H54 (cell line): ENCODE data around the gene MTSS2.

Source experiments
- DNase-seq: peaks from one replicate; pipeline ENCODE4 v3.0.0; 2011; ENCODE audit warnings: low spot score, mixed read lengths; ENCODE audit not compliant: insufficient read length
- FAIRE-seq: peaks from 3 replicates; lab custom pipeline; 2011; peaks lifted over from hg19 to GRCh38; lab: Jason Lieb, UNC
- POLR2A ChIP-seq: IDR thresholded peaks from 2 replicates; pipeline ENCODE4 v1.6.1; 2011; ENCODE audit warnings: low read depth, mild to moderate bottlenecking, low read length

The MTSS2 gene

DNA sequence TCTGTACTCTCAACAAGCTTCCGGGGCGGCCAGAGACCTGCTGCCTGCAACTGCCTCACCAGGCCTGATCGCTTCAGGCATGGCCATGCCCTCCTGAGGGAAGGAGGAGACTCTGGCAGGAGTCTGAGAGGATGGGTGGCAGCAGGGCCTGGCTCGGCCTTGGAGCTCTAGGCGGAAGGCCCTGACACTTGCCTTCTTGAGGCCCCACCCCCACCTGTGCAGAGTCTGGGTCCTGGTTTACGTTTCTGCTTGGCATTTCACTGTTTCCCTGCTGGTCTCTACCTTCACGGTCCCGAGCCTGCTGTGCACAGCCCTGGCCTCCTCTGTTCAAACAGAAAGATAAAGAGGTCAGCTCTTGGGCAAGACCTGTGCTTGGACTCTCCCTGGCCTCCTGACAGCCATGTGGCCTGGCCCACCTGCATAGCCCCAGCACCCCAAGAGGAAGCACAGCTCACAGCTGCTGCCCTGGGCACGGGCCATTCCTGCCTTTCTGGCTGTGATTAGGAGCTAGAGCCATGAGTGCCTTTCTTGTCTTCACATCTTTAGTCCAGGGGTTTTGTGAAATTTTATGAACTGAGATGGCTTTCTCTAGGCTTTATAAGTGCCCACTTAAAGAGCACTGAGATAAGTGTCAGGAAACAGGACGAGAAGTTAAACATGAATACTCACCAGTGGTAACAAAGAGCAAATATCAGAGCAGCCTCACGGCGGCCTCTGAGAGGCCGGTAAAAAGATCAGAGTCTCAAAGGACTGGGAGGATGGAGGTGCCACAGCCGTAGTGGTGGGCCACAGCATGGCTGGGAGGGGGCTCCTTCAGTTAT lies 25.6 kb upstream of the MTSS2 start:
- no peak for DNase-seq
- no peak for FAIRE-seq
- no peak for TF ChIP-seq POLR2A

DNA sequence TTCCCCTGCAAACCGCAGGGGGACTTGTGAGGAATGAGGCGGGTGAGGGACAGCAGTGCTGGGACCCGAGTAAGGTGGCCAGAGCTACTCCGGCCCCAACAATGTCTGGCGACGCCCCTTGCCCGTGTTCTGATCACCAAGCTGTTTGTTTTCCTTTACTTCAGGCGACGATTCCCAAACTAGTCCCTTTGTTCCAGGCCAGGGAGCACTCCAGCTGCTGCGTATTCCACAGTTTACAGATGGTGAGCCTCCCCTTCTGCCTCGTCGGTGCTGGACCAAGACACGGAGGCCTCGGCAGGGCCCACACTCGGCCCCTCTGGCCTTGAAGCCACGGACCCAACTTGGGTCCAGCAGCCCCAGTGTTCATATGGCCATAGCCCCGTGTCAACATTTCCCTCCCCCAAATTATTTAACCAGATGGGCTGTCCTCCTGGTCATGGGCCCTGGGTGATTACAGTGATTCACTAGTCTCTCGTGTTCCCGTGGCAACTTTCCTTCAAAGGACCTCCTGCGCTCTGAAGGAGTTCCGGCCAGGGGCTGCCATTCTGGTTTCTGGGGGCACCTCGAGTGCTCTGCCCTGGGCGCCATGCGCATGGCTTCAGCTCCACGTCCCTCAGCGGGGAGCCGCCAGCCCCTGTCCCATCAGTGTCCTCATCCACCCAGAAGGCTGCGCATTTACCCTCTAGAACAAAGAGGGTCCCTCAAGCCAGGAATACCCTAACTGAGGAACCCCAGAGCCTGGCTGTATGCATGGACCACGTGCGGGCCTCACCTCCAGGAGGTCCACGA lies 24.8 kb upstream of the MTSS2 start:
- no peak for TF ChIP-seq POLR2A
- DNase-seq (no peak), FAIRE-seq (no peak)

- no peak for DNase-seq
- no peak for TF ChIP-seq POLR2A
- FAIRE-seq = no peak
These were observed 24.1 kb upstream of the MTSS2 start for GRCh38 chr16:70709942-70710341.

- DNase-seq (no peak), FAIRE-seq (no peak)
- no peak for TF ChIP-seq POLR2A
These were observed 23.6 kb upstream of the MTSS2 start for GRCh38 chr16:70709457-70709856.

GRCh38 chr16:70708366-70709246 lies 22.8 kb upstream of the MTSS2 start:
- TF ChIP-seq POLR2A = no peak
- DNase-seq (no peak), FAIRE-seq (no peak)

GRCh38 chr16:70706948-70707465 lies 21.2 kb upstream of the MTSS2 start:
- TF ChIP-seq POLR2A = no peak
- DNase-seq (peak; percentile 74), FAIRE-seq (peak; percentile 38)

DNA sequence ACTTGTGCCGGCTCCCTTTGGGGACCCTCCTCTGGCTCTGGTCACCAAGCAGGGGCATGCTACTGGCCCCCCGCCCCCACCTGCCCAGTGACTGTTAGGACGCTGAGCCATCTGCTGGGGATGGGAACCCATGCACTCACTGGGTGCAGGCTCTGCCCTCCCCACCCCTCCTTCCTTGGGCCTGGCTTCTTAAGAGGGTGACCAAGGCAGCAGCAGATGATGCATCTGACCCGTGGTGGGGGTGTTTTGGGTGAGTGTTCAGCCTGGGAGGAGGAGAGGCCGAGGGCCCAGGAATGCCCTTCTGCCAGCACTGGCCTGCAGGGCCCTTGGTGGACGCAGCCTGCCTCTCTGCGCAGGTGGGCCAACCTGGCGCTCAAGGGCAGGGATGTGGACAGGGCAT lies 19.2 kb upstream of the MTSS2 start:
- FAIRE-seq (no peak), DNase-seq (peak; percentile 59)
- TF ChIP-seq POLR2A = no peak

DNA sequence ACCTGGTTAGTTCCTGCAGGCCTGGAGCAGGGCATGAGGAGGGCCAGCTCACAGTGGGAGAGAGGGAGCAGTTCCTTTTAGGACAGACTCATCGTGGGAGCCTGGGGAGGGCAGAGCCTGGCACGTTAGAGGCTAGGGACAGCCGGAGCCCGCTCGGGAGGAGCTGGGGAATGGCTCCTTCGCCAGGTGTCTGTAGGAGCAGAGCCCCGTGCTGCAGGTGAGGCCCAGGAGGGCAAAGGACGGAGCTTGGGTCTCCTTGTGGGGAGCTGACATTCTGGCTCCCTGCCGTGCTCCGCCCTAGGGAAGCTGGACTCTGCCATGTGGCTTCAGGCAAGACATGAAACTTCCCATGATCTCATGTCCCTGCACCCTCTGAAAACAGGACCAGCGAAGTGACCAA lies 18.7 kb upstream of the MTSS2 start:
- DNase-seq = no peak
- no peak for FAIRE-seq
- no peak for TF ChIP-seq POLR2A

- no peak for TF ChIP-seq POLR2A
- FAIRE-seq (no peak), DNase-seq (no peak)
These were observed 18.1 kb upstream of the MTSS2 start for GRCh38 chr16:70703835-70704381.

- FAIRE-seq (no peak), DNase-seq (peak; percentile 65)
- TF ChIP-seq POLR2A = 0 out of 2 replicates have a peak, but pooled peaks have one; percentile 29
These were observed 17.4 kb upstream of the MTSS2 start for GRCh38 chr16:70703041-70703834.

DNA sequence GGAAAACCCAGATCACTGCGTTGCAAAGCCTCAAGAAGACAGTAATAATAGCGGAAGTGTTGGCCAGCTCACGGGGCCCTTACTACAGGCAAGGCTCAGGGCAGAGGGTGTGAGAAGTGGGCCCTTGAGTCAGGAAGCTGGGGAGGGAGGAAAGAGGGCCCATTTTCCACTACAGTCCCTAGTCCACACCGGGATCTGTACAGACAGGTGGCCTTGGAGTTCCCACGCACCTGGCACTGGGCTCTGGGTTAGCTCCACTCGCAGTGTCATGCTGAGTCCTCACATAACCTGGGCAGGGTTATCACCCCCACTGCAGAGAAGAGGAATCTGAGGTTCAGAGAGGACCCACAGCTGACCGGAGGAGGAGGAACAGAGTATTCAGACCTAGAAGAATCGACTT lies 16.8 kb upstream of the MTSS2 start:
- FAIRE-seq (no peak), DNase-seq (no peak)
- TF ChIP-seq POLR2A = no peak

- no peak for TF ChIP-seq POLR2A
- FAIRE-seq (no peak), DNase-seq (no peak)
These were observed 16.1 kb upstream of the MTSS2 start for GRCh38 chr16:70701998-70702397.
